GM21825 (cell line): ENCODE measurements around the gene MED8.
A peak's percentile ranks its signal among the peaks of the same experiment; 100 is the strongest.
"Not testable (repeated sequence)": the region's sequence is repeated elsewhere in the genome, so short reads cannot be mapped to it uniquely, and the experiment has no call there.

Experiments
- ATAC-seq: cut with Tn5 transposase; IDR thresholded peaks from one replicate; pipeline ENCODE4 v1.9.1; 2021; ENCODE audit warnings: mild to moderate bottlenecking, moderate library complexity; ENCODE audit not compliant: unreplicated experiment

The MED8 gene

GRCh38 chr1:43386676-43387075 is 2.9 kb downstream of the MED8 start:
- ATAC-seq, result no peak

GRCh38 chr1:43383449-43383848 is 6.2 kb downstream of the MED8 start:
- no peak for ATAC-seq

GRCh38 chr1:43382027-43382779 is 7.4 kb downstream of the MED8 start:
- ATAC-seq, result no peak

- no peak for ATAC-seq
Observed at GRCh38 chr1:43381612-43382011, 8.0 kb downstream of the MED8 start.

GRCh38 chr1:43379476-43379875 is 10.1 kb downstream of the MED8 start:
- no peak for ATAC-seq

- no peak for ATAC-seq
Observed at GRCh38 chr1:43377831-43378230, 11.8 kb downstream of the MED8 start.

GRCh38 chr1:43376723-43377235 is 12.8 kb downstream of the MED8 start:
- ATAC-seq, result no peak

GRCh38 chr1:43373066-43373940 is 16.3 kb downstream of the MED8 start:
- ATAC-seq, result no peak

GRCh38 chr1:43372172-43372571 is 17.4 kb downstream of the MED8 start:
- ATAC-seq, result no peak

GRCh38 chr1:43370564-43370963 is 19.0 kb downstream of the MED8 start:
- ATAC-seq, result no peak

GRCh38 chr1:43369779-43370178 is 19.8 kb downstream of the MED8 start:
- not testable (repeated sequence) for ATAC-seq

GRCh38 chr1:43368646-43369020 is 21.0 kb downstream of the MED8 start:
- no peak for ATAC-seq

GRCh38 chr1:43367904-43368645 is 21.5 kb downstream of the MED8 start, which contains the start of gene ELOVL1:
TSS of gene ELOVL1 (minus strand) at chr1:43368011. CDS start at chr1:43365609, 2,402 bp downstream.
- ATAC-seq, result peak; percentile 68

GRCh38 chr1:43367026-43367903 is 22.3 kb downstream of the MED8 start:
- ATAC-seq, result peak; percentile 24

GRCh38 chr1:43366601-43367025 is 23.0 kb downstream of the MED8 start:
- ATAC-seq, result no peak

GRCh38 chr1:43366179-43366578 is 23.4 kb downstream of the MED8 start:
- ATAC-seq, result no peak

GRCh38 chr1:43365678-43366077 is 23.9 kb downstream of the MED8 start:
- ATAC-seq, result no peak

- no peak for ATAC-seq
Observed at GRCh38 chr1:43363935-43364525, 25.6 kb downstream of the MED8 start.

GRCh38 chr1:43363283-43363934 is 26.2 kb downstream of the MED8 start:
- ATAC-seq, result no peak
